Activated B cell treated with CpG ODN at 0.5 μM for 24 hours (primary cell): ENCODE results near the gene CACNA1B. TPM values are rescaled to one million over a fixed set of nuclear protein-coding genes. Genes with fewer than 3 reads are reported as not detected.

Source experiments
- ATAC-seq: fragments of 200-7000 bp; cut with Tn5 transposase; one replicate; pipeline ENCODE4 v1.10.0; 2021; ENCODE audit warnings: low read depth, mild to moderate bottlenecking, moderate library complexity
- CTCF ChIA-PET: fragments of 350-600 bp; sonication (Branson Sonifier 250); formaldehyde crosslinking; loops from one replicate; lab custom pipeline; 2021; ENCODE audit warnings: antibody characterized with exemption; lab: Charles Lee
- POLR2A ChIA-PET: fragments of 350-600 bp; sonication (Branson Sonifier 250); formaldehyde crosslinking; loops from one replicate; lab custom pipeline; 2021; ENCODE audit warnings: antibody characterized with exemption; lab: Charles Lee
- DNase-seq: peaks from one replicate; pipeline ENCODE4 v3.0.0; 2022
- H3K27ac Mint-ChIP-seq: one replicate; pipeline ENCODE4 v1.8.0; 2020; ENCODE audit warnings: mixed read lengths
- H3K27me3 Mint-ChIP-seq: one replicate; pipeline ENCODE4 v1.8.0; 2021; ENCODE audit warnings: mixed read lengths
- H3K36me3 Mint-ChIP-seq: one replicate; pipeline ENCODE4 v1.8.0; 2021; ENCODE audit warnings: low read depth, mixed read lengths
- H3K4me1 Mint-ChIP-seq: one replicate; pipeline ENCODE4 v1.8.0; 2021; ENCODE audit warnings: mixed read lengths
- H3K4me3 Mint-ChIP-seq: one replicate; pipeline ENCODE4 v1.8.0; 2020; ENCODE audit warnings: mild to moderate bottlenecking, mixed read lengths
- H3K9me3 Mint-ChIP-seq: one replicate; pipeline ENCODE4 v1.8.0; 2020; ENCODE audit warnings: mixed read lengths
- intact Hi-C: fragments of 100-400 bp; cut with micrococcal nuclease; formaldehyde crosslinking; loops from one replicate; pipeline ENCODE4 v1.15.1; 2024
- total RNA-seq: library from RNA; stranded (reverse); gene quantifications from 2 replicates; pipeline ENCODE4 v1.2.3, GENCODE V29; 2022
- TF ChIP-seq, protein P1 (sequence below): fragments of 200-600 bp; IDR thresholded peaks from one replicate; pipeline ENCODE4 v1.8.0; 2022; ENCODE audit warnings: antibody characterized with exemption, mild to moderate bottlenecking

CACNA1B gene
- total RNA-seq, 1 donor from 2014 or later: 1.5 TPM

DNA sequence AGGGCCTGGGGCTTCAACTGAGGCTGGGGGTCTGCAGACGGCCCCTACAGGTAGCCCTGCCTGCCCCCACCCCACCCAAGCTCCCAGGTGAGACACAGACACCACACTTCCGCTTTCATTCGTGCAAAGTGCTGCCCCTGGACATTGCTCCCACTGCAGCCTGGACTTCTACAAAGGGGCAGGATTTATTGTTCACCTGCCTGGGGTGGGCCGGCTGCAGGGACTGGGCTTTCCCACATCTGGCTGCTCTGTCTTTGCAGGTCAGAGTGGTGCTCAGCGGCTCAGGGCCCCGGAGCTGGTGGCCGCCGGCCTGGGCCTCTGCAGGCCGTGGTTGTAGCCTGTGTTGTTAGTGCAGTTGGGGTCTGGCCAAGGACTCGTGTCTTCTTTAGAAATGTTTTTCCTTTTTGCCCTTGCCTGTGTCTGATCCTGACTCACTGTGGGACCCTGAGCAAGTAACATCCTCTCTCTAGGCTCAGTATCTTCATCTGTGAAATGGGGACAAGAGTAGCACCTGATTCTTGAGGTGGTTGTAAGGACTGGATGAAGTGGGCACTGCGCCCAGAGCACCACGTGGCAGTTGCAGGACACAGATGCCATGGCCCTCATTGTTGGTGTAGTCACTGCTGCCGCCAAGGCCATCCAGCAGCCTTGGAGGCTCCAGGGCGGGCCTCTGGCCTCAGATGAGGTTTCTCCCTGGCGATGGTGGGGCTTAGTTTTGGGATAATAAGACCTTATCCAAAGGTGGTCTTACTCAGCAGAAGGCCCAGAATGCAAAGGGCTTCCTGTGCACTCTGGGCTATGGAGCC is 143.9 kb downstream of the CACNA1B start:
- Mint-ChIP-seq H3K9me3 (no peaks in the 10 kb centered on the region), H3K4me1 (no peaks in the 10 kb centered on the region), H3K4me3 (no peak overlapping the region), H3K36me3 (no peaks in the 10 kb centered on the region), H3K27ac (no peak overlapping the region), H3K27me3 (peaks cover 14% of the 10 kb centered on the region)
- TF ChIP-seq, protein P1, sequence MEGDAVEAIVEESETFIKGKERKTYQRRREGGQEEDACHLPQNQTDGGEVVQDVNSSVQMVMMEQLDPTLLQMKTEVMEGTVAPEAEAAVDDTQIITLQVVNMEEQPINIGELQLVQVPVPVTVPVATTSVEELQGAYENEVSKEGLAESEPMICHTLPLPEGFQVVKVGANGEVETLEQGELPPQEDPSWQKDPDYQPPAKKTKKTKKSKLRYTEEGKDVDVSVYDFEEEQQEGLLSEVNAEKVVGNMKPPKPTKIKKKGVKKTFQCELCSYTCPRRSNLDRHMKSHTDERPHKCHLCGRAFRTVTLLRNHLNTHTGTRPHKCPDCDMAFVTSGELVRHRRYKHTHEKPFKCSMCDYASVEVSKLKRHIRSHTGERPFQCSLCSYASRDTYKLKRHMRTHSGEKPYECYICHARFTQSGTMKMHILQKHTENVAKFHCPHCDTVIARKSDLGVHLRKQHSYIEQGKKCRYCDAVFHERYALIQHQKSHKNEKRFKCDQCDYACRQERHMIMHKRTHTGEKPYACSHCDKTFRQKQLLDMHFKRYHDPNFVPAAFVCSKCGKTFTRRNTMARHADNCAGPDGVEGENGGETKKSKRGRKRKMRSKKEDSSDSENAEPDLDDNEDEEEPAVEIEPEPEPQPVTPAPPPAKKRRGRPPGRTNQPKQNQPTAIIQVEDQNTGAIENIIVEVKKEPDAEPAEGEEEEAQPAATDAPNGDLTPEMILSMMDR: no peak
- DNase-seq (no peak), ATAC-seq (no peak)
- POLR2A ChIA-PET: no interaction called here
- intact Hi-C loops: loop anchor here (2.0 kb wide), 1 partner anchor 349 kb away; no protein-coding TSS in a partner anchor
- CTCF ChIA-PET: no interaction called here

DNA sequence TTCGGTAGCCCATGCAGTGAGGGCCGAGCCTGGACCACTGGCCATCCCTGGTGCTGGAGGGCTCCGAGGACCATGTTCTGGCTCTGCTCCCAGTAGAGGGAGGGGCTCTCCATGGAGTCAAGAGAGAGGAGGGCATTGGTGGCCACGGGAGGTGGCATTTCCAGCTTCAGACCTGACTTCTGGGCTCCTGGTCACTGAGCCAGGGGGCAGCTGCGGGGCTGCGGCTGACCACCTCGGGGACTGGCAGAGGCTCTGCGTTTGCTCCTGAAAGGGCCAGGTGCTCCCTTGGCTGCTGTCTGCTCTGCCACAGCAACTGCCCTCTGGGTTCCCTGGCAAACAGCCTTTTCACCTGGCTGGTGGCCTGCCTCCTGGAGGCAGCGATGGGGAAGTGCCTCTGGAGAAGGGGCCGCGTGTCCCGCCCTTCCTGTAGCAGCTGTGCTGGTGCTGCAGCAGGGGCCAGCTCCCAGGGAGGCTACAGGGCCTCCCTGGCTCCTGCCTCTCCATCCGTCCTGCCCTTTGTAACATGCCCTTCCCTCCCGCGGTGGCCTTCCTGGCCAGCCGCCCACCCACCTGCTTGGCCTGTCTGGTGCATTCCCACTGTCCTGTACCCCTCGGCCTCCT is 144.6 kb downstream of the CACNA1B start:
- ChIA-PET POLR2A (no interaction called here), CTCF (interaction anchor here (1.1 kb wide), 1 partner anchor 349 kb away, joined by 3 read pairs; no protein-coding TSS in a partner anchor)
- no peak overlapping the region for H3K27ac Mint-ChIP-seq
- H3K36me3 Mint-ChIP-seq: no peaks in the 10 kb centered on the region
- H3K4me1 Mint-ChIP-seq: no peaks in the 10 kb centered on the region
- DNase-seq (no peak), ATAC-seq (no peak)
- H3K4me3 Mint-ChIP-seq: no peak overlapping the region
- TF ChIP-seq, protein P1: no peak
- intact Hi-C loops: no loop called here
- no peaks in the 10 kb centered on the region for H3K9me3 Mint-ChIP-seq
- peaks cover 16% of the 10 kb centered on the region for H3K27me3 Mint-ChIP-seq

DNA sequence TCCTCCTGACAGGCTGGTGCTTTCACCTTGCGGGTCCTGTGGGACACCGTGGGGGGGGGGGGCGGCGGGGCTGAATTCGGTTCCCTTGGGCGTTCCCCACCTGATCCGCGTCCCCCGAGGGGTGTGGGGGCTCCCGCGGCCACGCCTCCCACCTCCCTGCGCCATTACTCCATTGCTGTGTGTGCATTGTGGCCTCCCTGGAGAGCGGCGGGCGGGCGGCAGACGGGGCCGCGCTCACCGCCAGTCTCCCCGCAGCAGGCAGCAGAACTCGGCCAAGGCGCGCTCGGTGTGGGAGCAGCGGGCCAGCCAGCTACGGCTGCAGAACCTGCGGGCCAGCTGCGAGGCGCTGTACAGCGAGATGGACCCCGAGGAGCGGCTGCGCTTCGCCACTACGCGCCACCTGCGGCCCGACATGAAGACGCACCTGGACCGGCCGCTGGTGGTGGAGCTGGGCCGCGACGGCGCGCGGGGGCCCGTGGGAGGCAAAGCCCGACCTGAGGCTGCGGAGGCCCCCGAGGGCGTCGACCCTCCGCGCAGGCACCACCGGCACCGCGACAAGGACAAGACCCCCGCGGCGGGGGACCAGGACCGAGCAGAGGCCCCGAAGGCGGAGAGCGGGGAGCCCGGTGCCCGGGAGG is 145.3 kb downstream of the CACNA1B start:
- no peak for ATAC-seq
- intact Hi-C loops: no loop called here
- Mint-ChIP-seq H3K36me3 (no peaks in the 10 kb centered on the region), H3K9me3 (no peaks in the 10 kb centered on the region), H3K27ac (no peak overlapping the region), H3K4me3 (no peak overlapping the region), H3K4me1 (no peaks in the 10 kb centered on the region), H3K27me3 (peaks cover 16% of the 10 kb centered on the region)
- no peak for DNase-seq
- CTCF ChIA-PET: interaction anchor here (1.1 kb wide), 1 partner anchor 350 kb away, joined by 3 read pairs; no protein-coding TSS in a partner anchor
- POLR2A ChIA-PET: no interaction called here
- TF ChIP-seq, protein P1: no peak

DNA sequence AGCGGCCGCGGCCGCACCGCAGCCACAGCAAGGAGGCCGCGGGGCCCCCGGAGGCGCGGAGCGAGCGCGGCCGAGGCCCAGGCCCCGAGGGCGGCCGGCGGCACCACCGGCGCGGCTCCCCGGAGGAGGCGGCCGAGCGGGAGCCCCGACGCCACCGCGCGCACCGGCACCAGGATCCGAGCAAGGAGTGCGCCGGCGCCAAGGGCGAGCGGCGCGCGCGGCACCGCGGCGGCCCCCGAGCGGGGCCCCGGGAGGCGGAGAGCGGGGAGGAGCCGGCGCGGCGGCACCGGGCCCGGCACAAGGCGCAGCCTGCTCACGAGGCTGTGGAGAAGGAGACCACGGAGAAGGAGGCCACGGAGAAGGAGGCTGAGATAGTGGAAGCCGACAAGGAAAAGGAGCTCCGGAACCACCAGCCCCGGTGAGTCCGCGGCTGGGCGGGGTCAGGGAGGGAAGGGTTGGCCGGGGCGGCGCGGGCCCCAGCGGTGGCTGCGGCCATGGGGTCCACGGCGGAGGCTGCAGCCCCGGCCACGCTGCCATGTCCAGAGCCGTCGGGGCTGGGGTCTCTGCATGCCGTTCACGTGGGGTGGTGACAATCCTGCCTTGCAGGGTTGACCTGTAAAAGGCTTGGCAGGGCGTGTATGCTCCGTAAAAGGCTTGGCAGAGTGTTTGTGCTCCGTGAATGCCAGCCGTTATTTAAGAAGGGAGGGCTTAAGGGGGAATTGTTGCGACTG is 146.0 kb downstream of the CACNA1B start:
- H3K9me3 Mint-ChIP-seq: peaks cover under 1% of the 10 kb centered on the region
- TF ChIP-seq, protein P1: no peak
- POLR2A ChIA-PET: no interaction called here
- intact Hi-C loops: no loop called here
- H3K27ac Mint-ChIP-seq: no peak overlapping the region
- no peaks in the 10 kb centered on the region for H3K36me3 Mint-ChIP-seq
- ATAC-seq: no peak
- H3K27me3 Mint-ChIP-seq: peaks cover 20% of the 10 kb centered on the region
- DNase-seq: no peak
- H3K4me1 Mint-ChIP-seq: no peaks in the 10 kb centered on the region
- CTCF ChIA-PET: no interaction called here
- no peak overlapping the region for H3K4me3 Mint-ChIP-seq
